ENCODE measurements around the gene PELI2.

- TF ChIP-seq, protein P1, sequence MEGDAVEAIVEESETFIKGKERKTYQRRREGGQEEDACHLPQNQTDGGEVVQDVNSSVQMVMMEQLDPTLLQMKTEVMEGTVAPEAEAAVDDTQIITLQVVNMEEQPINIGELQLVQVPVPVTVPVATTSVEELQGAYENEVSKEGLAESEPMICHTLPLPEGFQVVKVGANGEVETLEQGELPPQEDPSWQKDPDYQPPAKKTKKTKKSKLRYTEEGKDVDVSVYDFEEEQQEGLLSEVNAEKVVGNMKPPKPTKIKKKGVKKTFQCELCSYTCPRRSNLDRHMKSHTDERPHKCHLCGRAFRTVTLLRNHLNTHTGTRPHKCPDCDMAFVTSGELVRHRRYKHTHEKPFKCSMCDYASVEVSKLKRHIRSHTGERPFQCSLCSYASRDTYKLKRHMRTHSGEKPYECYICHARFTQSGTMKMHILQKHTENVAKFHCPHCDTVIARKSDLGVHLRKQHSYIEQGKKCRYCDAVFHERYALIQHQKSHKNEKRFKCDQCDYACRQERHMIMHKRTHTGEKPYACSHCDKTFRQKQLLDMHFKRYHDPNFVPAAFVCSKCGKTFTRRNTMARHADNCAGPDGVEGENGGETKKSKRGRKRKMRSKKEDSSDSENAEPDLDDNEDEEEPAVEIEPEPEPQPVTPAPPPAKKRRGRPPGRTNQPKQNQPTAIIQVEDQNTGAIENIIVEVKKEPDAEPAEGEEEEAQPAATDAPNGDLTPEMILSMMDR (IDR thresholded peaks at IDR 0.05; ENCODE audit: poor library complexity): peak; percentile 23
- TF ChIP-seq EZH2 (IDR thresholded peaks at IDR 0.05; ENCODE audit: borderline replicate concordance) (no peak), EZH2phosphoT487 (IDR thresholded peaks at IDR 0.05; ENCODE audit: low read depth, severe bottlenecking, unreplicated experiment) (no peak)
Observed at GRCh38 chr14:56224229-56224628, 106.0 kb downstream of the PELI2 start.

Data from hepatocyte (in vitro differentiated cells).